HL-60/S4 treated with phorbol 12-myristate 13-acetate at 8.2 ng/mL for 4 days and 3 days (cell line): ENCODE results near the gene TMPRSS13.

Source experiments
- in situ Hi-C: fragments of 300-500 bp; cut with MboI; formaldehyde crosslinking; loops from 2 replicates; pipeline ENCODE4 v1.15.0; 2022; ENCODE audit warnings: low sequenced_read_pairs

The TMPRSS13 gene

DNA sequence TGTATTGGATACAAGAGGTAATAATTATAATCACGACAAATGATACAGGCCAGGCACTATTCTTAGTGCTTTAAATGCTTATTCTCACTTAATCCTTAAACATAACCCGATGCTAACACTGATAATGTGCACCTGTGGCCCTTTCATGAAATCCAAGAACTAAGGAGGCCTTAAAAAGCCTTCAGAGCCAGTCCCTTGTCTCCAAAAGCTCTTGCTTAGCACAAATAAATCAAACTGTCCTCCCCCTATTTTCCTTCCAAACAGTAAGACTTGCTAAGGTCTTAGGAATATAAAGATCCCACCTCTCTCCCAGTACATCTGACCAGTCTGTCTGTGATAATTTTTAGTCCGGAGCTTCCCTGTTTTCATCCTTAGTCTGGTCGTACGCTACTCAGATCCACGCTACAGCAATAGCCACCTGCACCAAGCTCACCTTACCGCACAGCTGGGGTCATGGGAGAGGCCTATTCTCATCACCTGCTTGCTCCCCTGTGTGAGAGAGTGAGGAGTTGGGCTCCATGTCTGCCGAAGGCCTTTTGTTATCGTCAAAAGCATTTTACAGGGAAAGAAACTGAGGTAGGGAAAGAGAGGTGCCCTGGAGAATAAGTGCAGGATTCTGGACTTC is 69.6 kb downstream of the TMPRSS13 start:
- in situ Hi-C loops: no loop called here

DNA sequence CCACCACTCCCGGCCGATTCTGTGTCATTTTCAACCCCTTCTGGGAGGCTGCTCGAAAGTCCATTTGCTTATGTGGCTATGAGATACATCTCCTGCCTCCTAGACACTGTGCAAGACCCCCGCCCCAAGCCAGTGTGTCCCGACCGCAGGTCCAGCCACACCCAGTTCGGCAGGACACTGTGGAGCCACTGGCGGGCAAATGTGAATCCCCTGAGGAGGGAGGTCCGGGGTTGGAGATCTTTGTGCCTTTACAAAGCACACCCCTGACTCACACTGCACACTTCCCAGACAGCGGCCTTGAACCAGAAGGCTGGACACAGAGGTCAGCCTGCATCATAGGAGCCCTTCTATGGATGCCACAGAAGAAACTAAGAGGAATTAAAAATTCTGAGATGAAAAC is 70.1 kb downstream of the TMPRSS13 start:
- in situ Hi-C loops: no loop called here

DNA sequence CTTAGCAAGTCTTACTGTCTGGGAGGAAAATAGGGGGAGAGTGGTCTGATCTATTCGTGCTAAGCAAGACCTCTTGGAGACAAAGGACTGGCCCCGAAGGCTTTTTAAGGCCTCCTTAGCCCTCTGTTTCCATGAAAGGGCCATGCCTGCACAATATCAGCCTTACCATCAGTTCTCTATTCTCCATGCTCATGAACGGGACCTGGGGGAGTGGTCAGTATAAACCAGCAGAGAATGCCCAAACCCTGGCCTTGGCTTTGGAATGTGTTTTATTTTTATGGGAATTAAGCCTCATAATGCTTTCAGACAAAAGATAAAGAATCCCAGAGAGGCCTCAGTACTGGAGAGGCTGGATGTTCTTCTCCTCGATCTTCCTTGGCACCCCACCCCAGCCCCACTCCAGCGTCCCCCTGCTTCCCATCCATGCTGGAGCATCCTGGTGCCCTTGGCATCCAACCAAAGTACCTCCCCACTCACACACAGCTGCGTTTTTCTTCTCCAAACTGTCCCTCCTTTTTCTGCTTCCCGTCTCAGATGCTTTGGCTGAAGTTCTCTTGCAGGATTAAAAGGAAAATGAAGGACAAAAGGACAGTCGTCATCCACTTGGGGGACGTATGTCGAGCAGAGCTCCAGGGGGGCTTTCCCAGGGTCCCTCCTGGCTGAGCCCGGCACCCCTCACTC is 71.3 kb downstream of the TMPRSS13 start:
- in situ Hi-C loops: no loop called here

DNA sequence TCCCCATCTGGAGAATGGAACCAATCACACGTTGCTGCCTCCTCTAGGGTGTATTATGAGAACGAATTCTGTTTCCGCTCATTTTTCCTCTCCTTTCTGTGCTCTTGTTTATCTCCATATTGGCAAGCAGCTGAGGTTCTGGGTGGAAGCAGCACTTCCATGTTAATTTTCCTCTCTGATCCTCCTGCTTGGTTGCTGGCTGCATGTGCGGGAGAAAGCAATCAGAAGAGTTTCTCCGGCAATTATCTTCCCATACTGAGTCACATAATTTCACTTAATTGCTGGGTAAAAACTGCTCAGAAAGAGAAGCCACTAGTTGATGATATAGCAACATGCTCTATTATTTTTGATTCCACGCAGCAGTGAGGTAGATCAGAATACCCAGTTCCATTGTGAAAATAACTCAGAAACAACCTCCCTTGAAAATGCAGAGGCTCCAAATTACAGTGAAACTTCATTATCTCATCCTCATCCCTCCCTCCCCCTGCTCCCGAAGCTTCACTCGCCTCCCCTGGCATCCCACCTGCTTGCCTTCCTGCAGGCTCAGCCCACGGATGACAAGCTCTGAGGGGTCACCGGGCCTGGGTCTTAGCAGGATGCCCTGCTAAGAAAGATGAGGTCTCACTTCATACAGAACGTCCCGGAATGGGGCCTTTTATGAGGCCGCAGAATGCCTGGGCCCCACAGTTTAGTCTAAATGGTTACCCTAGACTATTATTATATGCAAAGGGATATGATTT is 73.1 kb downstream of the TMPRSS13 start:
- in situ Hi-C loops: no loop called here

DNA sequence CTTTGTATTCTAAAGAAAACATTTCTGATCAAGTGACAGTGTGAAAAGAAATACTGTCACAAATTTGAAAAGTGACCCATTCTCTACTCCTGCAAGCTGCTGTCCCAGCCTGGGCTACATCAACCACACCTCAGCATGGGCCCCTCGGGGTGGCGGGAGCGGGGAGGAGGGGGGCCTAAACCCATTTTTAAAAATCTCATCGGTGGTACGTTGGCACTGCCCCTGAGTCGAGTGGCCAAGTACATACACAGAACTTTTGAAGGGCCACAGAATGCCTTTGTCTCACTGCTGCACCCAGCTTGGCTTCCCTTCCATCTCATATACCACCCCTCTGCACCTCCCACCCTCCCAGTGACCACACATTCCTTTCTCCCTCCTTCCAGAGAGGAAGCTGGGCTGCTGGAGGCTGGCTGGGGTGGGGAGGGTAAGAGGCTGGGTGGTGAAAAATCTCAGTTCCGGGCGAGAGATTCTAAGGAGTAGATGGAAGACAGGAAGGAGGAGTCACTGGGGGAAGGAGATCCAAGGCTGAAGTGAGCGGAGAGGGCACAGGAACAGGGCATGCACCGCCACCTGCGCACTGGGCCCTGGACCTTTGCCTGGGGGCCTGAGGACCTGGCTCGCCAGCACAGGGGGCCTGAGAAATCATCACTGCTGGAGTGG is 73.9 kb downstream of the TMPRSS13 start:
- in situ Hi-C loops: no loop called here

DNA sequence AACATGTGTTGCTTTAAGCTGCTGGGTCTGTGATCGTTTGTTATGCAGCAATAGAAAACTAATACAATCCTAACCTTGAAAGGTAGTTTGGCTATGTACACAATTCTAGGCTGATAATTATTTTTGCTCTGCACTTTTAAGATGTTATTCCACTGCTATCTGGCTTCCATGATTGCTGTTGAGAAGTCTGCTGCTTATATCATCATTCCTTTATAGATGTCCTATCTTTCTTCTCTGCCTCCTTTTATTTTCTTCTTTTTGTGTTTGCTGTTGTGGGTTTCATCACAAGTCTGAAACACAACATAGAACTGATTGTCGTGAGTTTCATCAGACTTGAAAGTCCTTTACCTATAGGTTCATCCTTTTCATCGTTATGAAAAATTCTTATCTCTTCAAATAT is 76.9 kb downstream of the TMPRSS13 start:
- in situ Hi-C loops: no loop called here

DNA sequence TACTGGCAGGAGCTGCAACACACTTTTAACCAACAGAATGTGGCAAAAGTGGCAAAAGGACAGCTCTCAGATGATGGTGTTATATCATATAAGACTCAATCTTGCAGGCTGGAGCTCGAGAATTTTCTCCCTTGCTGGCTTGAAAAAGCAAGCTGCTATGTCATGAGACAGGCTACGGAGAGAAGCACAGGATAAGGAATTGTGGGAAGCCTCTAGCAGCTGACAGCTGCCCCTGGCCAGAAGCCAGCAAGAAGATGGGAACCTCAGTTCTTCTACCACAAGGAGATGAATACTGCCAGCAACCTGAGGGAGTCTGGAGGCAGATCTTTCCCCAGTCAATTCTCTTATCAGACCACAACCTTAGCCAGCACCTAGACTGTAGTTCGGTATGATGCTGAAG is 77.3 kb downstream of the TMPRSS13 start:
- in situ Hi-C loops: no loop called here

DNA sequence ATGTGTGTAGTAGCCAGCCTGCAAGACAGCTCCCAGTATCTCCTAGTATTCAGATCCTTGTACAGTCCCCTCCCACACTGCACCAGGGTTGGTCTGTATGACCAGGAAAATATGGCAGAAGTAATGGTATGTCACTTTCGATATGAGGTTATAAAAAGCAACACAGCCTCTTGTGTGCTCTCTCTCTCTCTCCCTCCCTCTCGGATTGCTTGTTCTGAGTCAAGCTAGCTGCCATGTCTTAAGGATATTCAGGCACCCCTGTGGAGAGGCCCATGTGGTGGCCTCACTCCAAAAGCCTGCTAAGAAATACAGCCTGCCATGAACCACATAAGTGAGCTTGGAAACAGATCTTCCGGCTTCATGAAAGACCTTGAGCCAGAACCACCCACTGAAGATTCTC is 78.1 kb downstream of the TMPRSS13 start:
- in situ Hi-C loops: no loop called here
